HCT116 (cell line): ENCODE measurements around the gene FGGY.

Experiments
- CEBPB ChIP-seq: IDR thresholded peaks from 2 replicates; pipeline ENCODE4 v1.6.1; 2012; ENCODE audit warnings: low read depth
- CTCF ChIP-seq, 3 experiments: fragments of 200-600 bp in 1 of 3; sonication (generic) in 1 of 3; IDR thresholded peaks in 2 of 3; conservative IDR thresholded peaks in 1 of 3; 2 replicates each; pipeline ENCODE4 v1.5.1; 2012 to 2017; ENCODE audit warnings: low read depth in 2 of 3, low read length in 2 of 3, antibody characterized with exemption in 1 of 3, borderline replicate concordance in 1 of 3, control low read depth in 1 of 3, mild to moderate bottlenecking in 1 of 3, mixed read lengths in 1 of 3, mixed run types in 1 of 3, moderate library complexity in 1 of 3; ENCODE audit not compliant: insufficient read depth in 1 of 3
- EZH2phosphoT487 ChIP-seq: fragments of 200-600 bp; IDR thresholded peaks from 2 replicates; pipeline ENCODE4 v1.6.1; 2018; ENCODE audit warnings: antibody characterized with exemption, borderline replicate concordance
- POLR2AphosphoS5 ChIP-seq: IDR thresholded peaks from 2 replicates; pipeline ENCODE4 v1.6.1; 2011; ENCODE audit warnings: mild to moderate bottlenecking, low read depth, low read length, moderate library complexity
- SRF ChIP-seq: IDR thresholded peaks from 2 replicates; pipeline ENCODE4 v1.6.1; 2012; ENCODE audit warnings: low read depth

- TF ChIP-seq POLR2AphosphoS5 (no peak), SRF (no peak), CTCF (IDR thresholded peaks at IDR 0.05 in 2 of 3, conservative IDR thresholded peaks at IDR 0.05 in 1 of 3; ENCODE audit: borderline replicate concordance in 1 of 3, insufficient read depth in 1 of 3, low read depth in 2 of 3, low read length in 2 of 3) (no peak), CEBPB (no peak), EZH2phosphoT487 (no peak)
These were observed 156.5 kb downstream of the FGGY start for GRCh38 chr1:59453297-59453968.
